ENCODE measurements around the gene ANGPT4. TPM values are rescaled to one million over a fixed set of nuclear protein-coding genes. Genes with fewer than 3 reads are reported as not detected.

Gene ANGPT4
- total and polyA plus RNA-seq, 12 donors: 0.05 to 0.44 (median 0.26) TPM; not detected in 8

GRCh38 chr20:884983-885952 is 30.9 kb downstream of the ANGPT4 start:
- Histone ChIP-seq H3K27me3 (peaks cover 0 to 23% (median 8%) of the 10 kb centered on the region in 7 donors), H3K27ac (no peak overlapping the region), H3K4me1 (peaks cover 0 to 16% (median 8%) of the 10 kb centered on the region in 9 donors), H3K4me3 (no peak overlapping the region), H3K36me3 (no peaks in the 10 kb centered on the region), H3K9me3 (no peaks in the 10 kb centered on the region)
- ATAC-seq (peak; percentile 73 to 84 (median 78)), DNase-seq (peak in 1 of 2 donors; percentile 61)
- TF ChIP-seq CTCF (IDR thresholded peaks at IDR 0.05): peak in 7 of 9 donors; percentile 14 to 30 (median 24)
- 12 to 14% methylated on average over 41 of the region's 41 CpGs for WGBS, 2 donors
- intact Hi-C loops (cut with DNase I): loop anchor here in 1 of 10 donors (5.0 kb wide), 1 partner anchor 38 kb away; no protein-coding TSS in a partner anchor

GRCh38 chr20:881783-882144 is 34.4 kb downstream of the ANGPT4 start:
- intact Hi-C loops (cut with DNase I): loop anchor here in 1 of 10 donors (5.0 kb wide), 1 partner anchor 34 kb away; no protein-coding TSS in a partner anchor
- no peaks in the 10 kb centered on the region for H3K36me3 ChIP-seq
- no peak overlapping the region for H3K4me3 ChIP-seq
- H3K9me3 ChIP-seq: no peaks in the 10 kb centered on the region
- H3K27ac ChIP-seq: no peak overlapping the region
- ATAC-seq: no peak
- peaks cover 0 to 23% (median 8%) of the 10 kb centered on the region in 7 donors for H3K27me3 ChIP-seq
- peaks cover 0 to 16% (median 7%) of the 10 kb centered on the region in 9 donors for H3K4me1 ChIP-seq
- TF ChIP-seq CTCF (IDR thresholded peaks at IDR 0.05): no peak
- DNase-seq: no peak

GRCh38 chr20:881051-881782 is 34.9 kb downstream of the ANGPT4 start:
- Histone ChIP-seq H3K36me3 (no peaks in the 10 kb centered on the region), H3K27me3 (peaks cover 0 to 20% (median 8%) of the 10 kb centered on the region in 7 donors), H3K9me3 (no peaks in the 10 kb centered on the region), H3K4me1 (peaks cover 0 to 16% (median 7%) of the 10 kb centered on the region in 9 donors), H3K4me3 (no peak overlapping the region), H3K27ac (no peak overlapping the region)
- WGBS, 2 donors: 63 to 67% methylated on average over 10 of the region's 10 CpGs
- TF ChIP-seq CTCF (IDR thresholded peaks at IDR 0.05): no peak
- DNase-seq: no peak
- intact Hi-C loops (cut with DNase I): loop anchor here in 1 of 10 donors (5.0 kb wide), 1 partner anchor 34 kb away; no protein-coding TSS in a partner anchor
- peak in 1 of 8 donors; percentile 41 for ATAC-seq

GRCh38 chr20:879626-880025 is 36.5 kb downstream of the ANGPT4 start:
- 59 to 68% methylated on average over 4 of the region's 4 CpGs for WGBS, 2 donors
- Histone ChIP-seq H3K4me3 (no peak overlapping the region), H3K4me1 (peaks cover 0 to 11% (median under 1%) of the 10 kb centered on the region in 9 donors), H3K27ac (no peak overlapping the region), H3K36me3 (no peaks in the 10 kb centered on the region), H3K27me3 (peaks cover 0 to 14% (median under 1%) of the 10 kb centered on the region in 7 donors), H3K9me3 (no peaks in the 10 kb centered on the region)
- no peak for TF ChIP-seq CTCF (IDR thresholded peaks at IDR 0.05)
- ATAC-seq (no peak), DNase-seq (no peak)
- intact Hi-C loops (cut with DNase I): loop anchor here in 1 of 10 donors (5.0 kb wide), 1 partner anchor 32 kb away; no protein-coding TSS in a partner anchor
